Upper lobe of left lung (tissue), 6 donors: ENCODE measurements around the gene GNG2. TPM values are rescaled to one million over a fixed set of nuclear protein-coding genes. Genes with fewer than 3 reads are reported as not detected.
"Not testable (repeated sequence)": the region's sequence is repeated elsewhere in the genome, so short reads cannot be mapped to it uniquely, and the experiment has no call there.

Source experiments
- ATAC-seq, 2 donors: fragments of 200-7000 bp; cut with Tn5 transposase; one replicate each; pipeline ENCODE4 v1.9.1; 2022; ENCODE audit warnings: mild to moderate bottlenecking in 2 of 2, moderate library complexity in 2 of 2; ENCODE audit not compliant: low FRiP score in 2 of 2
- DNase-seq, 2 donors: peaks; one replicate each; pipeline ENCODE4 v3.0.0-alpha.2; 2019 to 2020
- H3K27ac ChIP-seq, 4 donors: fragments of 200-600 bp; sonication (generic); one replicate each; pipeline ENCODE4 v1.5.1; 2016 to 2019
- H3K27me3 ChIP-seq, 4 donors: fragments of 200-600 bp; sonication (generic); one replicate each; pipeline ENCODE4 v1.5.1; 2017 to 2019
- H3K36me3 ChIP-seq, 4 donors: fragments of 200-600 bp; sonication (generic); one replicate each; pipeline ENCODE4 v1.5.1; 2016 to 2019
- H3K4me1 ChIP-seq, 4 donors: fragments of 200-600 bp; sonication (generic); one replicate each; pipeline ENCODE4 v1.5.1; 2018 to 2019
- H3K4me3 ChIP-seq, 4 donors: fragments of 200-600 bp; sonication (generic); one replicate each; pipeline ENCODE4 v1.5.1; 2017 to 2019; ENCODE audit warnings: mild to moderate bottlenecking in 2 of 4, moderate library complexity in 1 of 4
- H3K9me3 ChIP-seq, 4 donors: fragments of 200-600 bp; sonication (generic); one replicate each; pipeline ENCODE4 v1.5.1; 2018 to 2019
- CTCF ChIP-seq, 6 experiments: fragments of 450-650 bp in 4 of 6; fragments of 200-600 bp in 2 of 6; sonication (generic) in 2 of 6; IDR thresholded peaks; one replicate each; pipeline ENCODE4 v1.5.1; 2016 to 2019; ENCODE audit warnings: antibody characterized with exemption in 6 of 6
- EP300 ChIP-seq, 4 donors: sonication (generic); formaldehyde crosslinking; IDR thresholded peaks; one replicate each; pipeline ENCODE4 v1.5.1; 2017; ENCODE audit warnings: antibody characterized with exemption in 4 of 4, control low read depth in 2 of 4
- POLR2A ChIP-seq, 4 donors: fragments of 450-650 bp; IDR thresholded peaks; one replicate each; pipeline ENCODE4 v1.5.1; 2016 to 2017; ENCODE audit warnings: antibody characterized with exemption in 4 of 4, mild to moderate bottlenecking in 2 of 4
- POLR2AphosphoS5 ChIP-seq, 2 donors: sonication (generic); formaldehyde crosslinking; IDR thresholded peaks; one replicate each; pipeline ENCODE4 v1.5.1; 2017; ENCODE audit warnings: antibody characterized with exemption in 2 of 2
- WGBS, 2 donors: methylation state at CpG; one replicate each; pipeline ENCODE4 v1.1.5; 2017 to 2018; 5-methylcytosine and 5-hydroxymethylcytosine counted together
- total RNA-seq, 6 donors: library from RNA; depleted of rRNA in 4 of 6; stranded (reverse); fragments of >200 nt in 4 of 6; gene quantifications; one replicate each; pipeline versions ENCODE4 v1.1.0 to v1.2.1, GENCODE V29; 2016 to 2021
- donor health status: DM: no; HTN: no; CAD: no; lungs with moderate emphysema.
- donor health status: DM: no; HTN: yes; CAD: no; lungs with severe emphysema.

GNG2 gene
- total RNA-seq, 6 donors from 2014 or later: 4.2 to 29.0 (median 10.1) TPM

GRCh38 chr14:51894250-51894649 is 33.8 kb downstream of the GNG2 start:
- no peaks in the 10 kb centered on the region for H3K27me3 ChIP-seq
- no peak overlapping the region for H3K27ac ChIP-seq
- ATAC-seq (no peak), DNase-seq (no peak)
- no peaks in the 10 kb centered on the region for H3K4me1 ChIP-seq
- no peaks in the 10 kb centered on the region for H3K36me3 ChIP-seq
- no peak for TF ChIP-seq POLR2A (IDR thresholded peaks at IDR 0.05)
- no peaks in the 10 kb centered on the region for H3K9me3 ChIP-seq
- WGBS, 2 donors: 90 to 94% methylated on average over 3 of the region's 3 CpGs
- H3K4me3 ChIP-seq: no peak overlapping the region

- no peak for ATAC-seq
- H3K9me3 ChIP-seq: no peaks in the 10 kb centered on the region
- no peak overlapping the region for H3K4me3 ChIP-seq
- H3K36me3 ChIP-seq: no peaks in the 10 kb centered on the region
- H3K4me1 ChIP-seq: no peaks in the 10 kb centered on the region
- H3K27ac ChIP-seq: no peak overlapping the region
- DNase-seq: no peak
- TF ChIP-seq POLR2A (IDR thresholded peaks at IDR 0.05) (no peak), CTCF (IDR thresholded peaks at IDR 0.05) (no peak)
- H3K27me3 ChIP-seq: no peaks in the 10 kb centered on the region
Observed at GRCh38 chr14:51895375-51895774, 35.0 kb downstream of the GNG2 start.

- 86 to 92% methylated on average over 1 of the region's 1 CpG for WGBS, 2 donors
- no peak overlapping the region for H3K4me3 ChIP-seq
Observed at GRCh38 chr14:51897791-51898355, 37.5 kb downstream of the GNG2 start.

GRCh38 chr14:51901475-51902024 is 41.1 kb downstream of the GNG2 start:
- Histone ChIP-seq H3K27me3 (no peaks in the 10 kb centered on the region), H3K36me3 (no peaks in the 10 kb centered on the region), H3K9me3 (no peaks in the 10 kb centered on the region), H3K4me1 (peaks cover 0 to 6% (median 0%) of the 10 kb centered on the region in 4 donors), H3K4me3 (no peak overlapping the region), H3K27ac (no peak overlapping the region)
- no peak for TF ChIP-seq POLR2AphosphoS5 (IDR thresholded peaks at IDR 0.05)
- TF ChIP-seq CTCF (IDR thresholded peaks at IDR 0.05): no peak
- TF ChIP-seq EP300 (IDR thresholded peaks at IDR 0.05): no peak
- no peak for TF ChIP-seq POLR2A (IDR thresholded peaks at IDR 0.05)
- no peak for ATAC-seq
- WGBS, 2 donors: 93 to 100% methylated on average over 4 to 5 of the region's 5 CpGs
- DNase-seq: no peak

More at GRCh38 chr14:51897791-51898355, 37.5 kb downstream of the GNG2 start:
- DNase-seq: no peak
- no peak for ATAC-seq
- Histone ChIP-seq H3K4me1 (no peaks in the 10 kb centered on the region), H3K36me3 (no peaks in the 10 kb centered on the region), H3K9me3 (no peaks in the 10 kb centered on the region), H3K27ac (no peak overlapping the region), H3K27me3 (no peaks in the 10 kb centered on the region)
- TF ChIP-seq CTCF (IDR thresholded peaks at IDR 0.05): no peak
- TF ChIP-seq EP300 (IDR thresholded peaks at IDR 0.05): no peak
- TF ChIP-seq POLR2AphosphoS5 (IDR thresholded peaks at IDR 0.05): no peak
- no peak for TF ChIP-seq POLR2A (IDR thresholded peaks at IDR 0.05)

GRCh38 chr14:51905656-51906121 is 45.3 kb downstream of the GNG2 start:
- H3K36me3 ChIP-seq, H3K27me3 ChIP-seq, H3K9me3 ChIP-seq, H3K4me3 ChIP-seq, H3K4me1 ChIP-seq: not testable (repeated sequence)
- WGBS, 2 donors: 19% methylated on average over 6 of the region's 6 CpGs
- peak overlapping the region in 2 of 4 donors; percentile 1 to 38 for H3K27ac ChIP-seq
- DNase-seq (peak in 1 of 2 donors; percentile 25), ATAC-seq (peak; percentile 59 to 66)

- 100% methylated on average over 3 of the region's 3 CpGs for WGBS, 2 donors
- Histone ChIP-seq H3K27me3 (no peaks in the 10 kb centered on the region), H3K27ac (no peak overlapping the region), H3K4me1 (peaks cover 0 to 6% (median 0%) of the 10 kb centered on the region in 4 donors), H3K36me3 (no peaks in the 10 kb centered on the region), H3K9me3 (no peaks in the 10 kb centered on the region), H3K4me3 (no peak overlapping the region)
- ATAC-seq (no peak), DNase-seq (no peak)
- no peak for TF ChIP-seq POLR2AphosphoS5 (IDR thresholded peaks at IDR 0.05)
- TF ChIP-seq EP300 (IDR thresholded peaks at IDR 0.05): no peak
- no peak for TF ChIP-seq CTCF (IDR thresholded peaks at IDR 0.05)
- TF ChIP-seq POLR2A (IDR thresholded peaks at IDR 0.05): no peak
Observed at GRCh38 chr14:51908086-51908485, 47.7 kb downstream of the GNG2 start.
